Right forelimb (tissue), 1 donor: ENCODE measurements around the gene PGA4.
"Not testable (repeated sequence)": the region's sequence is repeated elsewhere in the genome, so short reads cannot be mapped to it uniquely, and the experiment has no call there.

Experiments used
- DNase-seq: peaks from one replicate; pipeline ENCODE4 v3.0.0-alpha.2; 2018

Gene PGA4

GRCh38 chr11:61222047-61222446 lies at the start of gene PGA4:
Gene PGA4 (plus strand): TSS chr11:61222347. CDS start chr11:61222401, 54 bp downstream.
- not testable (repeated sequence) for DNase-seq

GRCh38 chr11:61172356-61172755 lies 49.8 kb upstream of the PGA4 start:
- DNase-seq = no peak

GRCh38 chr11:61172888-61173287 lies 49.3 kb upstream of the PGA4 start:
- DNase-seq = no peak

- DNase-seq = no peak
These were observed 48.7 kb upstream of the PGA4 start for GRCh38 chr11:61173456-61173855.

GRCh38 chr11:61174273-61174672 lies 47.9 kb upstream of the PGA4 start:
- no peak for DNase-seq

- DNase-seq = no peak
These were observed 47.2 kb upstream of the PGA4 start for GRCh38 chr11:61174949-61175348.

GRCh38 chr11:61176446-61176845 lies 45.7 kb upstream of the PGA4 start:
- no peak for DNase-seq

GRCh38 chr11:61180205-61180604 lies 41.9 kb upstream of the PGA4 start:
- not testable (repeated sequence) for DNase-seq

- no peak for DNase-seq
These were observed 40.7 kb upstream of the PGA4 start for GRCh38 chr11:61181489-61181888.

GRCh38 chr11:61183645-61184044 lies 38.5 kb upstream of the PGA4 start:
- no peak for DNase-seq

- no peak for DNase-seq
These were observed 35.6 kb upstream of the PGA4 start for GRCh38 chr11:61186504-61186903.

- DNase-seq = peak; percentile 85
These were observed 34.5 kb upstream of the PGA4 start for GRCh38 chr11:61187505-61188130.

GRCh38 chr11:61189933-61190332 lies 32.2 kb upstream of the PGA4 start:
- DNase-seq = no peak

GRCh38 chr11:61193596-61193995 lies 28.6 kb upstream of the PGA4 start:
- DNase-seq = no peak

- DNase-seq = no peak
These were observed 27.9 kb upstream of the PGA4 start for GRCh38 chr11:61194169-61194671.

- no peak for DNase-seq
These were observed 27.0 kb upstream of the PGA4 start for GRCh38 chr11:61194981-61195695.

- DNase-seq = no peak
These were observed 26.4 kb upstream of the PGA4 start for GRCh38 chr11:61195719-61196118.

- DNase-seq = no peak
These were observed 23.8 kb upstream of the PGA4 start for GRCh38 chr11:61198361-61198760.

GRCh38 chr11:61198948-61199523 lies 23.1 kb upstream of the PGA4 start:
- no peak for DNase-seq

- no peak for DNase-seq
These were observed 20.7 kb upstream of the PGA4 start for GRCh38 chr11:61201476-61201875.

- not testable (repeated sequence) for DNase-seq
These were observed 19.0 kb upstream of the PGA4 start, which contains the start of gene PGA3 for GRCh38 chr11:61202950-61203746. Gene PGA3 (plus strand): TSS chr11:61203515. CDS start chr11:61203565, 50 bp downstream.

- DNase-seq = not testable (repeated sequence)
These were observed 18.3 kb upstream of the PGA4 start for GRCh38 chr11:61203873-61204272.

GRCh38 chr11:61204502-61205059 lies 17.6 kb upstream of the PGA4 start:
- DNase-seq = not testable (repeated sequence)
